Stimulated activated CD4-positive, alpha-beta T cell treated with anti-CD3 and anti-CD28 coated beads, TNF-alpha, amount 100 ng/mL, for 24 hours (primary cell): Measurements from ENCODE around the gene ST8SIA1.

Source experiments
- DNase-seq, 3 experiments: peaks; one replicate each; pipeline ENCODE4 v3.0.0-alpha.2; 2020; ENCODE audit warnings: low read depth in 3 of 3

The ST8SIA1 gene

DNA sequence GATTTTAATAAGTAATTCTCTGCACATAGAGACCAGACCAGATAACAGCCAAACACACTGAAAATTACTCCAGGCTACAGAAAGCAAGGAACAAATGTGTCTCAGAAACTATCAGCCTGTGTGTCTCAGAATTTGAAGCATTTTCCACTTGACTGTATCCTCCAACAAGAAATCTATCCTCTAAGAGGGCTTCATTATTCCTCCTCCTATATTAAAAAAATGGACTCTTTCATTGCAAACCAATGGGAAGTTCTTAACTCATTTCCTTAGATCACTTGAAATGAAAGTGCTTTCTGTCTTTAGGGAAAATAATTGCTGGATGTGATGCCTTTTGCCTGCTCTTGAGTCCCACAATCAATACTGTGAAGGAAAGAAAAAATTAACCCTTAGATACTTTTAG, 2.3 kb downstream of the ST8SIA1 start:
- no peak for DNase-seq

DNA sequence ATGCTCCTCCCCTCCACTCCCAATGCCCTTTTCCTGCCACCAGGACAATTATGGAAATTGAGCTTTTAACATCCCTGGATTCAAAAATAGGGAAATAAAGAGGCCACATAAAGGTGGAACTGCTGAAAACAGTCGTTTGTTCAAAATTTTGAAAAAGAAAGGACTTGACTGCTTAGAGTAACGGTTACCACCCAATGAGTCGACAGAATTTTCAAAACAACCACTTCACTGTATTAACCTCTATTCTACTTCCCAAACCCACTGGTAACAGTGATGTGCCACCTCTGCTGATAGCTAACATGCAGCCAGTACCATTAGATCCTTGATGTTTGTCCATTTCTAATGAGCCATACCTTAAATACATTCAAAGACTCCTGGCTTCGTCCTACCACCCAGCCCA, 4.9 kb downstream of the ST8SIA1 start:
- DNase-seq, result no peak

DNA sequence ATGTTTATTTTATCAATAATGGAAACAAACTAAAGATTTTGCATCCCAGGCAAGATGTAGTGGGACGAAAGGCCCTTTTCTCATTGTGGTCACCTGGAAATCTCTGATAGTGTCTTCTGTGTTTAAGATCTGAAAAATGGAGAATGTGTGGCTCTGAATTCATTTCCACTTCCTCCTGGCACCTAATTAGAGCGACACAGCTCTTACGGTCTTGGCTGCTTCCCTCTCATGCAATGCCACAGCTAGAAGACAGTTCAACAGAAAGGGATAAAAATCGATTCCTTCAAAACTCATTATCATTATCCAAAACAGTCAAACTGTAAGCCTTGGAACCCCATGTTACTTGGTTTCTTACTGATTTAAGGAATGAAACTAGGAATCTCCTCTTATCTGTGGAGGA, 9.3 kb downstream of the ST8SIA1 start:
- no peak for DNase-seq

DNA sequence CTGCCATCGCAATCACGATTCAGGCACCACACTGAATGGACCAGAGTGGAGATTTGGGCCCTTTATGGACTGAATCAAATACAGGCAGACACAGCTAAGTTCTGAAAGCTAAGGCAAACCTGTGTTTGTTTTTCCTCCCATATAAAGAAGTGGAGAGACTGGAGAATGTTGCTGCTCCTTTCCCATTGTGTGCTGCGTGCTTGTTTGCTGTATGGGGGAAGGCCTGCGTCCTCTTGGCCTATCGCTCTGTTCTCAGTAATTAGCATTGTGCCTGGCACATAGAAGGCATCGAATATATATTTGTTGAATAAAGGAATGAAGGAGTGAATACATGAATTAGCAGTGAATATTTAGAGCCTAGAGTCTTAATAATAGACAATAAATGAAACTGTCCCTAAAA, 12.4 kb downstream of the ST8SIA1 start:
- DNase-seq, result no peak

DNA sequence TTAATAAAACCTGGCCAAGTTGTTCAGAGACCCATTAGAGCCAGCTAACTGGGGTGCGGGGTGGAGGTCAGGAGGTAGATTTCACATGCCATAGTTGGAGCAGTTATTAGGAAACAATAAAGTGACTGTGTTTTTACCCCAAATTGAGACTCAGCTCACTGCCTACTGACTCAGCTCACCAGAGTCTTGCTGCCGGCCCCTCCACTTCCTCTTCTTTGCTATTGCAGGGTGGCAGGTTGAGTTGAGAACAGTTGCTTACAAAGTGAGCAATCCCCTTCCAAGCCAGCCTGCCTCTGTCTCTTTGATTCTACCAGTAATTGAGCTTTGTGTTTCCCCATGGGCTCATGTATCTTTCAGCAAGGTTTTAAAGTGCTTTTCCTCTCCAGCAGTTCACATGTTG, 12.9 kb downstream of the ST8SIA1 start:
- DNase-seq, result peak in 1 of 3 experiments; percentile 31

DNA sequence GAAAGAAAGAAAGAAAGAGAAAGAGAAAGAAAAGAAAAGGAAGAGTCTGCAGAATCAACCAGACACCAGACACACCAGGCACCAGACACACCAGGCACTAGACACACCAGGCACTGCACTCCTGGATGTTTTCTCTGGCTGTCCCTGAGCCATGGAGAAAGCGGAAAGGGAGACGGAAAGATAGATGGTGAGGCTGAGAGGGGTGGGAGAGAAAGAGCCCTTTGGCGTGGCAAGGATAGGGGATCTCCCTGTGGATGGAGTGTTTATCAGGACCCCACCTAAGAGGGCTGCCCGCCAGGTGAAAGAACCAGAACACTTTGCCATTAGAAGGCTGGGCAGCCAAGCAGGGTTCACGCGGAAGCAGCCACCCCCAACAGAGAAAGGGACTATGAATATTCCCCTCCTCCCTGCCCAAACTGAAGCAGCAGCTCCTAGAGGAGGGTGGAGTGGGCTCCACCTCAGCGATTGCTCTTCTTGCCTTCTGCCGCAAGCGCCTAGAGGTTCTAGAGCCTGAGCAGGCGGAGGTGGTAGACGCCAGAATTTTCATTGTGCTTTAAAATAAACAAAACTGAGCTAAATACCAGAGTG, 13.4 kb downstream of the ST8SIA1 start:
- no peak for DNase-seq

DNA sequence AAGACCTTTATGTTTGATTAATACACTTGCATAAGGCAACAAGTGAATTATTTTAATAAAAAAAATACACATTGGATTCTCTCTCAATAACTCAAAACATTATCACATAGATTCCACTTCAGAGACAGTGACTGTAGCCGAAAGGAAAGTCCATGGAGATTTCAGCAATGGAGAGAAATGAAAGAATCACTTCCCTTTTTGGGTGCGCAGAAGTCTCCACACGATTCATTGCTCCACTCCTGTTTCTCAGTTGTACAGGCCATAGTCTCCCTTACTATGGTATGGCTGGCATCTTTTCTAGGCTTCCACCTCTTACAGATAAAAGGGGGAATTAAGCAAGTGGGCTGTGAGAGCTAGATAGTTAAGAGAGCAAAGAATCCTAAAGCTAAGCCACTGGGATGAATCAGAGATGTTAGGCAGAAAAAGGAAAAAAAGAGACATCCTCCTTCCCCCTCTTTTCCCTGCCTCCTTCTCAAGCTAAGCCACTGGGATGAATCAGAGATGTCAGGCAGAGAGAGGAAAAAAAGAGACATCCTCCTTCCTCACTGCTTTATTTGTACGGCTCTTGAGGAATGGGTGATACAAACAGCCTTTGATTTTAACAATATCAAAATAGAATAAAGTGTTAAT, 16.3 kb downstream of the ST8SIA1 start:
- no peak for DNase-seq

DNA sequence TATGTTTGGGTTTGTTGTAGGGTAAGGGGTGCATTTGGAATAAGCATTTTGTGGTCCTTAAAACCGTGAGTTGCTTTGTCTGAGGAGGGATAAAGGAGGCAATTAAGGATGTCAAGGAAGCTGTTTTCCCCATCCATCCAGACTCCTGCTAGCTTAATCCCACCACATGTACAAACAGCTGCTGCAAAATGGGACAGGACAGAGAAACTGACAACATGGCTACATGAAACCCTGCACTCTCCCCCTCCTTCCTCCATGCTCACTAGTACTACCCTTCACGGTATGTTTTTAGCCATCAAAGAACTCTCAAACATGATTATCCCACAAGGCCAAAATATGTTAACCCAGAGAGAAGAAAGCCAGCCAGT, 20.6 kb downstream of the ST8SIA1 start:
- no peak for DNase-seq

DNA sequence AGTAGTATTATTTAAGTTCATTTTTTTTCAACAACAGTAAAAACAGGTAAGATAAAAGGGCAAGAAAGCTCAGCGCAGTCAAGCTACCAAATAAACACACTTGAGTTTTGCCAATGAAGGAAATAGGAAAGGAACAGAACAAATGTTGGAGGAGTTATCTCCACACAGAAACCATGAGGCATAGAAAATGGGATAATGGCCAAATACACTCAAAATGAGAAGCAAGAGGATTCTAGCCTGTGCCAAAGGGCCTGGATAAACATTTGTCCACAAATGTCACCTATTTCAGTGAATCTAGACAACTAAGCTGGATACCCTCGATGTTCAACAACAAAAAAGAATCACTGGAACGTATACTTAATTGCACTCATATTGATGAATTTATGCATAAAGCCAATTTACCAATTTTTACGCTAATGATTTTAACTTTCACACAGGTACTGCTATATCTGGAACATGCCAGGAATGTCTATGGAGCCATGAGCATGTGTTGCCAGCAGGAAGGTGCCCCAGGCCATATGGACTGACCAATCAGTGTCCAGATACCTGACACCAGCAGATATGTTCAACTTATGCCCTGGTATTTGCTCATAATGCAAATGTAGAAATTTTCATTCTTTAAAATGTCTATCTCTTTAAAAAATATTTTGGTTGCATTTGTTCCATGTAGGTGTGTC, 21.1 kb downstream of the ST8SIA1 start:
- DNase-seq, result no peak

DNA sequence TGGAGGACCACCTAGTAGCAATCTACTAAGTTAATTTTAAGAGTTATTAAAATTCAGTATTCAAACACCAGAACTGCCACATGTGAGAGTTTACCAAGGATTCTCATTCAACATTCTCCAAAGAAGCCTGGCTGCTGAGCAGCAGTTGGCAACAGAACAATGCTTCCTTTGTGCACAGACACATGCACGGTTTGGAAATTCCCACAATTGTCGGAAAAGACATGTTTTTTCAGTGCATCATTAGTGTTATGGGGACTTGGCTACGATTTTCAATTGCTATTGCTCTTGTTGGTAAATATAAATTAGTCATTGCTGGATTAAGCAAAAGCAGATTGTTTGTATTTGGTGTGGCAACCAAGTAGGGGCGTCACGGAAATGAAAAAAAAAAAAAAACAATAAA, 22.2 kb downstream of the ST8SIA1 start:
- DNase-seq, result no peak

DNA sequence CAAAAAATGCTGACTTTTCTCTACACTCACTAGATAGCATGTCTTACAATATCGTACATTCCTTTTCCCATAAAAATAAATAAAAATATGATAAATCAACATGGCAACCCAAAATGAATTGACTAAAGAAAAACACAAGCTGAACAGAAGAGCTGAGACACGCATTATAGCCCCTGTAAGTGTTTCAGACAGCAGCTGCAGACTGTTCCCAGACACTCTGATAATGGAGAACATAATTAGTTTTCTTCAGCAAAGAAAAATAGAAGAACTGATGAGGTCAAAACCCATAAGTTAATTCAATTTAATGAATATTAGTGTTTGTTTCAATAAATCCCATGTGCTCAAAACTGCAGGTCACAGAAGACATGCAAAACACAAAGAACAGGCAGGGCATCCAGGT, 23.8 kb downstream of the ST8SIA1 start:
- DNase-seq, result no peak

DNA sequence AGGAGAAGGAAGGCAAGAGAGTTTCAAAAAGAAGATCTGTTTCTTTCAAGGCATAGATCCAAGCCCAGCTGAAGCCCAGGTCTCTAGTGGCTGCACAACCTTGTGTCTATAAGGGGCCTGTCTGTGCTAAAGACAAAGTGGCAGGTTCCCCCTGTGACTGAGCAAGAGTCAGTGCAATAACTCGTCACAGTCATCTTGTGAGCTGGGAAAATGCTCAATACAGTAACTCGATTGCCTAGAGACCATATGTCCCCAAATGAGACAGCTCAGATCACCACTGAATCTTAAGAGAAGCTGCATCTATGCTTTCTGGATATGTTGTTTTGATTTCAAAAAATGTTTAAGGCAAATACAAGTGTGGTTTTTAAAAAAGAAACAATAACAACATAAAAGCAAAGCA, 24.2 kb downstream of the ST8SIA1 start:
- DNase-seq, result no peak

DNA sequence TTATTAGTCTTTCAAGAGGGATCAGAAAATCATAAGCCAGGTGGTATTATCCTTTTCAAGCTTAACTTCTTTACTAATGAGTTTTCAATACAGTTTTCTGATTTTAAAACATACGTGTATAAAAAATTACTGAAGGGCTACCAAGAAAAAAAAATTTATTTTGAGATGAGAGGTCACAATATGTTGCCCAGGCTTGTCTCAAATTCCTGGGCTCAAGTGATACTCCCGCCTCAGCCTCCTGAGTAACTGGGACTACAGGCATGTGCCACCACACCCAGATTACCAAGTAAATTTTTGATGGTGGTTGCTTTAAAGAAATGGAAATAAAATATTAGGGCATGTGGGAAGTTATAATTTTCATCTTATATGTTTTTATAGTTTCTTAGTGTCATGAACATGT, 26.7 kb downstream of the ST8SIA1 start:
- DNase-seq, result no peak

DNA sequence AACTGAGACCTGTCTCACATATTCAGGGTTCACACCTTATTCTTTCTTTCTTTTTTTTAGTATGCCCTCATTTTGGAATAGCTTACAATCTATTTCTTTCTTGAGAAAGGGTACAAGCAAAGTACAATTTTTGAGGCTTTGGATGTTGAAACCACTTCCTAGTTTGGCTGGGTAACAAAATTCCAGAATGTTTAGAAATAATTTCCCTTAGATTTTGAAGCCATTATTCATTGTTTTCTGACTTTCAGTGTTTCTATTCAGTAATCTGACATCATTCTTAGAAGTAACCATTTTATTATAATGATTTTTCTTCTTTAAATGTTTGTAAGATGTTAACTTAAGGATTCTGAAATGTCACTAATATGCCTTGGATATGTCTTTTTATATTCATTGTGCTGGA, 28.2 kb downstream of the ST8SIA1 start:
- DNase-seq, result no peak

DNA sequence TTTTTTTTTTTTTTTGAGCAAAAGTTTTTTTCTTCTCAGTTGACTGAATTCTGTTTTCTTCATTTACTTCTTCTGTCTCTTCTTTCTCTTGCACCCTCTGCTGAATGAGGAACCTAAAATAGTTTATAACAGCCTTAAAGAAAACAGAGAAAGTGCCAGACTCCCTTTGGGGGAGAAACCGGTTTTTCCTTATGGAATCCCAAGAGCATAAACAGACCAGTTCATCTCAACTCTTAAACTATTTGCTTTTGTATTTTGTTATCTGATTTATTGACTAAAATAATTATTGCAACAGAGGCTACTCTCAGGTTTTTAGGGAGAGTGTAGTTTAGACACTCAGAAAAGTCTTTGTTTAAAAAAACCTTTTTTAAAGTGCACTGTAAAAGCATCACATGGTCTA, 30.2 kb downstream of the ST8SIA1 start:
- DNase-seq, result no peak

DNA sequence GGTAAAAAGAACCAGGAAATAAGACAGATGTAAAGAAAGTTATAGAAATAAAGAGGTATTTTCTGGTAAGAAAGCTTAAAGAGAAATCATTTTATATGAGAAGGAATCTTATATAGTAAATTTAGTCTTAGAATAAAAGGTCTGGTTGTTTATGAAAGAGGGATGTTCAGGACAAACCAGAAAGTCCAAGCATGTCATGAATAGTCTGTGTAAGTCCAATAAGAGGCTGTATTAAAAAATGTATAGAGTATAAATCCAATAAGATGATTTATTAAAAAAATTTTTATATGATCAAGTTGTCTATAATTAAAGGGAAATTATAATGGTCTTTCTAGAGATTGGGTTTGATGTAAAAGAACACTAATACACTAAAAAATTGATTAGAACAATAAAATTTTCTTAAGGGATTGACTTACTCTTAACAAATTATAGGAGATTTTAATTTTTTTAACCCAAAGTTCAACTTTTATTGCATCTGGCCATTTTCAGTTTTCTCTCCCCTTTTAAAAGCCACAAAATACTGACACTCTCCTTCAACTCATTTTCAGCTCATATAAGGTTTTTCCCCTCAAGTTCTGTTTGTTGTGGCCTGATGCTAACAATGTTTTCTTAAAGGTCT, 35.1 kb downstream of the ST8SIA1 start:
- no peak for DNase-seq

DNA sequence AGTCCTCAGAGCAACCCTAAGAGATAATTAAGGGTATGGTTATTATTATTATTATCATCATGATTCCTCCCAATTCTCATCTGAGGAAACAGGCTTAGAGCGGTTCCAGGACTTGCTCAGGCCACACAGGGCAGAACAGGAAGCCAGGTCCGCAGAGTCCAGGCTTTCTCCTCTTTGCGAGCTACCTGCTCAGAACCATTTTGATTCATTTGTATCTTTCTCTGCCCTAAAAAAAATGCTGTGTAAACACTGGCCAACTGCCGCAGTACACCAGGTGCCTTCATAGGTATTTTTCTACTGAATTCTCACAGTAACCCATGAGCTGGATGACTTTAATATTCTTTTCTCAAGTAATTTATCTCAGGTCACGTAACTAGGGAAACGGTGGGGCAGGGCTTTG, 45.3 kb downstream of the ST8SIA1 start:
- DNase-seq, result no peak

DNA sequence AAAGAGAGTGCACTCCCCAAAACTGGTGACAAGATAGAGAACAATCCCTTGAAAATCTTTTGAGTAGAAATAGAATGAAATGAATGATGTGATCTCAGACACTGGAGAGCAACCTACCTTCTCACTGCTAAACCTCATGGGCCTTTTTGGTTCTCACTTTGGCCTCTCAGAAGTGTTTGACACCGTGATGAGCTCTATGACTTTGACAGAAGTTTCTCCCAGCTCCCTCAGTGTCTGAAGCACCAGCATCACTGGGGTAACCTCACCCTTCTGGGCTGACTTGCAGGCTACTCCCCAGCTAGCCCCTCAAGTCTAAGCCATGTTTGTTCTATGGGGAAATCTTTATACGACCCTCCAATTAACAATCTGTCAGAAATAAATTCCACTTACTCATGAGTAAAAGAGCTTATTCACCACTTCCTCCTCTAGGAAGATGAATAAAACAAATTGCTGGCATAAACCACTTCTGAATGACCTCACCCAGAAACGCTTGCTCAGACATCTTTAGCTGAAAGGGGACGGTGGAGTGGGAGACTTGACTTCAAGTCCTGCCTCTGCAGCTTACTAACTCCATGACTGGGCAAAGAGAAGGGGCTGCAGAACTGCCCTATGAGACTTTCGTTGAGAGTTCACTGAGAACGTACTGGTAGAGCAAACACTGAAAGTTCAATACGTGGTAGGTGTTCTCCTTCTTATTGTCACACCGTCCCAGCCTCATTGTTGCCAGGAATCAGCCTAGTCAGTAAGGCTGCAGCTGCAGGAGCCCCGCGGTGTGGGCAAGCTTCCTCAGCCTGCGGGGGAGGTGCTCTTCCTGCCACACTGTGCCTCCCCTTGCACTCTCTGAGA, 46.5 kb downstream of the ST8SIA1 start:
- peak in 1 of 3 experiments; percentile 17 for DNase-seq

DNA sequence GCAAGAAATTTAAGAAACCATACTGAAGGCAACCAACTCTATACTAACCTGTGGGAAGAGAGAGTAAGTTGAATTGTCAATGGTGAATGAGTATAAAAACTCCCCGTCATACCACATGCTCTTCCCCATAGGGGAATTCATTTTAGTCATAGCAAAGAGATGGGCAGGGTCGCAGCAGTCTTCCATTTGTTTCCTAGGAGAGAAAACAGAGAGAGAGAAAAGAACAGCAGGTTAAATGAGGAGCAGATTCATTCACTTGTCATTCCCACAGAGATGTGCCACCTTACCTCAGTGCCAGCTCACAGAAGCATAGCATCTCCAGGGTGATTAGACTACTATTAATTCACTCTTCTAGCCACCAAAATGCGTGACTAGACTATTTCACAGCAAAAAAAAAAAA, 47.4 kb downstream of the ST8SIA1 start:
- no peak for DNase-seq

DNA sequence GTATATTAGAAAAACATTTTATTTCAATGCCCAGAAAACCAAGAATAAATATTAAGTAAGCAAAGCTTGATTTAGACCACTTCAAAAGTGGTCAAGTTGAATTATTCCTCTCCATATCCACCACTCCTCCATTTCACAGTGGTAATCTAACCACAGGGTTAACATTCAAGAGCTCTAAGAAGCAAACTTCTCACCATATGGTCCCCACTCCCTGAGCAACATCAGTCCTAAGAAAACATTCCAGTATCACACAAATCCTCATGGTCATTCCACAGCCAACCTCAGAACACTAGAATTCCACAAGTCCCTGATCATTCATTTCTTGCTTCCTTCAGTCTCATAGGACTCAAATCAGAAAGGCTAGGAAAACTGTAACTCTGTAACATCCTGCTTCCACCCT, 47.9 kb downstream of the ST8SIA1 start:
- no peak for DNase-seq

DNA sequence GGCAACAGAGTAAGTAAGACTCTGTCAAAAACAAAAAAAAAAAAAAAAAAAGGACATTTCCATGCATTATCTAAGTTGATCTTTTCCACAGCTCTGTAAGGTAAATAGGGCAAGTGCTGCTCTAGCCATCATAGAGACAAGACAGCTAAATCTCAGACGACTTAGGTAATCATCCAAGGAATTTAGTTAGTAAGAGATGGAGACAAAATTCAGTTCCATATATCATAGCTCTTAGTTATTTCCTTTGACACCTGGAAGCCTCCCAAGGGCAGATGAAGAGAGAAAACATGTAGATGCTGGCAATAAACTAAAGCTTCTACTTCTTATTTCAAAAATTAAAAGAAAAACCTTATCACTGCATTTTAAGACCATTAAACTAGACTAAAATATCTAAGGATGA, 48.7 kb downstream of the ST8SIA1 start:
- no peak for DNase-seq

DNA sequence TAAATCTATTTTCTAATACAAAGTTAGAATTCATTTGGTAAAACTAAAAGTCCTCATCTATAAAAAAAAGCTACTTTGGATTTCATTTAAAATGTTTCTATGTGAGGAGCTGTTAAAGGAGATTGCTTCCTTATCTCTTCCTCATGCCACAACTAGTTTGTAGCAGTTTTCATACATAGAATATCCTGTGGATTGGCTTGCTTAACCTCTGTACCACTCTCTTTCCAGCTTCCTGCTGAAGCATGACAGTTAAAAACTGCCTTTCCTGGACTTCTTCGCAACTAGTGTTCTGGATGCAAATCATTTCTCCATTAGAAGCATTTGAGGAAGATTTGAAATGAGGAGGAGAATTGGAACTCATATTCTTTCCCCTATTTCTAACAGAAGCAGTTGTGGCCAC, 49.6 kb downstream of the ST8SIA1 start:
- DNase-seq, result no peak
